Stomach (tissue), 9 donors: ENCODE data around the gene IL1R2. TPM values are rescaled to one million over a fixed set of nuclear protein-coding genes. Genes with fewer than 3 reads are reported as not detected.
A peak's percentile ranks its signal among the peaks of the same experiment; 100 is the strongest.

Experiments used
- DNase-seq, 2 donors: peaks; one replicate each; pipeline versions ENCODE4 v3.0.0 to v3.0.0-alpha.2; 2013 to 2019
- H3K27ac ChIP-seq, 5 donors: fragments of 200-600 bp in 4 of 5; sonication (generic) in 4 of 5; one replicate each; pipeline ENCODE4 v1.5.1; 2013 to 2019; ENCODE audit warnings: mild to moderate bottlenecking in 1 of 5, moderate library complexity in 1 of 5
- H3K27me3 ChIP-seq, 3 donors: fragments of 200-600 bp; sonication (generic); one replicate each; pipeline ENCODE4 v1.5.1; 2017 to 2019; ENCODE audit warnings: mixed run types in 1 of 3
- H3K36me3 ChIP-seq, 4 donors: fragments of 200-600 bp; sonication (generic); 1 replicate in 3 of 4; 2 replicates in 1 of 4; pipeline ENCODE4 v1.5.1; 2016 to 2019
- H3K4me1 ChIP-seq, 4 donors: fragments of 200-600 bp; sonication (generic); one replicate each; pipeline ENCODE4 v1.5.1; 2016 to 2019
- H3K4me3 ChIP-seq, 4 donors: fragments of 200-600 bp; sonication (generic) in 3 of 4; one replicate each; pipeline ENCODE4 v1.5.1; 2016 to 2019; ENCODE audit warnings: mild to moderate bottlenecking in 1 of 4
- H3K9me3 ChIP-seq, 4 donors: fragments of 200-600 bp; sonication (generic); one replicate each; pipeline ENCODE4 v1.5.1; 2016 to 2019
- CTCF ChIP-seq, 7 experiments: fragments of 450-650 bp in 4 of 7; fragments of 200-600 bp in 3 of 7; sonication (generic) in 3 of 7; IDR thresholded peaks; one replicate each; pipeline ENCODE4 v1.5.1; 2016 to 2019; ENCODE audit warnings: antibody characterized with exemption in 7 of 7, control low read depth in 2 of 7, mild to moderate bottlenecking in 1 of 7
- EP300 ChIP-seq: sonication (generic); formaldehyde crosslinking; IDR thresholded peaks from one replicate; pipeline ENCODE4 v1.6.1; 2017; ENCODE audit warnings: antibody characterized with exemption
- POLR2A ChIP-seq, 4 donors: fragments of 450-650 bp; IDR thresholded peaks; one replicate each; pipeline ENCODE4 v1.6.1; 2016; ENCODE audit warnings: antibody characterized with exemption in 4 of 4, control low read depth in 2 of 4, mild to moderate bottlenecking in 1 of 4, moderate library complexity in 1 of 4
- POLR2AphosphoS5 ChIP-seq, 3 donors: sonication (generic); formaldehyde crosslinking; IDR thresholded peaks; one replicate each; pipeline ENCODE4 v1.6.1; 2016; ENCODE audit warnings: antibody characterized with exemption in 3 of 3
- WGBS, 5 donors: extraction: QIAGEN DNeasy Blood & Tissue Kit in 3 of 5; methylation state at CpG; one replicate each; pipeline versions ENCODE4 v1.1.5 to v1.1.7; 2013 to 2018; 5-methylcytosine and 5-hydroxymethylcytosine counted together
- intact Hi-C: fragments of 100-400 bp; cut with DNase I; formaldehyde crosslinking; loops from one replicate; pipeline ENCODE4 v1.15.1; 2023; ENCODE audit warnings: low total_unique reads
- polyA plus RNA-seq, 3 donors: library from polyadenylated mRNA; stranded (reverse); fragments of 200-250 nt; gene quantifications; one replicate each; pipeline ENCODE4 v1.2.3, GENCODE V29; 2013
- total RNA-seq, 5 donors: library from RNA; depleted of rRNA; stranded (reverse); fragments of >200 nt; gene quantifications; one replicate each; pipeline versions ENCODE4 v1.1.0 to v1.2.3, GENCODE V29; 2014 to 2016
- donor health status: healthy with polysubstance abuse.
- donor health status: Bipolar disorder and iron deficiency.
- donor health status: healthy.

Gene IL1R2
- total and polyA plus RNA-seq, 8 donors, result 2.3 to 111 (median 24.8) TPM

DNA sequence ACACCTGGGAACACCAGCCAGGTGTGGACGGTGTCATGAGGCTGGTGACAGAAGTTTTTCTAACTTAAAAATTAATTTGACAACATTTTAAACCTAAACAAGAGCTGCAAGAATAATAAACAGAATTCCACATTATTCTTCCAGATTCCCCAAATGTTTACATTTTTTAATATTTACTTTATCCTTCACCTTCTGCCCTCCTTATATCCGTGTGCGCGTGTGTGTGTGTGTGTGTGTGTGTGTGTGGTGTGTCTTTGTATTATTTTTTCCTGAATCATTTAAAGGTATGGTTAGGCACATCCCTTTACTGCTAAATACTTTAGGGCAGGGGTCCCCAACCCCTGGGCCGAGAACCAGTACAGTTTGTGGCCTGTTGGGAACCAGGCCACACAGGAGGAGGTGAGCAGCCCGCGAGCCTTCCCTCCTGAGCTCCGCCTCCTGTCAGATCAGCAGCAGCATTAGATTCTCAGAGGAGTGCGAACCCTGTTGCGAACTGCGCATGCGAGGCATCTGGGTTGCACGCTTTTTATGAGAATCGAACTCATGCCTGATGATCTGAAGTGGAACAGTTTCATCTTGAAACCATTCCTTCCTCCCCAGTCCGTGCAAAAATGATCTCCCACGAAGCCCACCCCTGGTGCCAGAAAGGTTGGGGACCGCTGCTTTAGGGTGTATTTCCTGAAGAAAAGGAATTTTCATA, 16.4 kb upstream of the IL1R2 start:
- intact Hi-C loops, result no loop called here
- Histone ChIP-seq H3K36me3 (no peaks in the 10 kb centered on the region), H3K4me1 (peaks cover 7 to 34% (median 22%) of the 10 kb centered on the region in 4 donors), H3K9me3 (peaks cover 0 to 7% (median 0%) of the 10 kb centered on the region in 4 donors), H3K27me3 (no peaks in the 10 kb centered on the region), H3K27ac (no peak overlapping the region), H3K4me3 (no peak overlapping the region)
- 74 to 80% (median 77%) methylated on average over 15 to 17 of the region's 17 CpGs for WGBS, 5 donors
- no peak for DNase-seq
- TF ChIP-seq CTCF (IDR thresholded peaks at IDR 0.05), result no peak
- no peak for TF ChIP-seq POLR2A (IDR thresholded peaks at IDR 0.05)
- TF ChIP-seq EP300, result no peak
- TF ChIP-seq POLR2AphosphoS5 (IDR thresholded peaks at IDR 0.05), result no peak

DNA sequence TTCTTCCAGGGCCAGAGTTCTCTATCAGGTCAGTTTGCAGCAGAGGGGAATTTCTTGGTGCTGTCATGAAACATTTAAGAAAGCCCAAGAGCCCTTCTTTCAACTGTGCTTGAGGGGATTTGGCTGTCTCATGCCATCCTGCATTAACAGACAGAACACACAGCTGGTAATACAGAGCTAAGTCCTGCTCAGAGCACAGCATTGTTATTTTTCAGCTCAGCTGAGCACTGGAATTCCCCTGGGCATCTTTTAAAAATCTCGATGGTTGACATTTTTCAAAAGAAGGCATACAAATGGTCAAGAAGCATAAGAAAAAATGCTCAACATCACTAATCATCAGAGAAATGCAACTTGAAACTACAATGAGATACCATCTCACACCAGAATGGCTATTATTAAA, 14.9 kb upstream of the IL1R2 start:
- TF ChIP-seq EP300 (no peak), POLR2A (IDR thresholded peaks at IDR 0.05) (no peak), POLR2AphosphoS5 (IDR thresholded peaks at IDR 0.05) (no peak)
- intact Hi-C loops, result no loop called here
- Histone ChIP-seq H3K4me3 (no peak overlapping the region), H3K27me3 (no peaks in the 10 kb centered on the region), H3K27ac (no peak overlapping the region), H3K9me3 (no peaks in the 10 kb centered on the region), H3K4me1 (peaks cover 7 to 35% (median 22%) of the 10 kb centered on the region in 4 donors), H3K36me3 (no peaks in the 10 kb centered on the region)
- WGBS, 5 donors, result 46 to 61% (median 59%) methylated on average over 1 of the region's 1 CpG
- DNase-seq, result no peak

DNA sequence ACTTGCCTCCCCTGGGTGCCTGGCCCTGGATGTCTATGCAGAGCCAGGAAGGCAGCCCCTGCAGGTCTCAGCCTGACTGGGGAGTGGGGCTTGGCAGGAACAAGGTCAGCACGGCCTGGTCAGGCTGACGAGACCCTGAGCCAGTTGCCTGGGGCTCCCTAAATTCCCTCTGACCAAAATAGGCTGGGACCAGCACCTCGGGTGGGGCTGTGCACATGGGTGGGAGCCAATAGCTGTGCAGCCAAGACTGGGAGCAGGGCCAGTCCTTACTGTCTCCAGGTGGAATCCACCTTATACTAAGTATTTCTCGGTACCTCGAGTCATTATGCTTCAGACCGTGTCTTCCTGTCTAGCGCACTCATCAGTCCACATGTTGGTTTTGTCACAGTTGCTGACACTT, 11.4 kb upstream of the IL1R2 start:
- 82 to 89% (median 85%) methylated on average over 7 of the region's 7 CpGs for WGBS, 5 donors
- H3K27me3 ChIP-seq, result no peaks in the 10 kb centered on the region
- no peaks in the 10 kb centered on the region for H3K9me3 ChIP-seq
- peaks cover under 1 to 25% (median 10%) of the 10 kb centered on the region in 4 donors for H3K4me1 ChIP-seq
- no peak for DNase-seq
- no peak overlapping the region for H3K4me3 ChIP-seq
- H3K27ac ChIP-seq, result no peak overlapping the region
- TF ChIP-seq EP300 (no peak), POLR2AphosphoS5 (IDR thresholded peaks at IDR 0.05) (no peak), POLR2A (IDR thresholded peaks at IDR 0.05) (no peak), CTCF (IDR thresholded peaks at IDR 0.05) (no peak)
- H3K36me3 ChIP-seq, result no peaks in the 10 kb centered on the region
- intact Hi-C loops, result no loop called here

DNA sequence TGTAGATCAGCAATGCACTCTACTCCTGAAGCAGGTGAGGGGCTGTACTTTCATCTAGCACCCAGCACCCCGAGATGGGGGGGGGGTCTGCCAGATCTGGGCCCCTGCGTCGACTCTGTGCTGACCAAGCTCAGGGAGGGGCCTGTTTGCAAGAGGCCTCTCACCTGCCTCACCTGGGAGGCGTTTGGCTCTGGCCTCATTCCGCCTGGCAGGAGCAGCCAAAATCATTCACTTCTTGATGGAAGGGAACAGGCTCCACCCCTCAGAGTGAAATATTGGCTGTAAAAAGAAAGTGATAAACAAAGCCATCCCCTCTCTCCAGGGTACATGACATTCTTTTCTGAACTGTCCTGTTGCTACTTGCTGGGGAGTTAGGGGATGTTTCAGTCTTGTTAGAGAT, 10.7 kb upstream of the IL1R2 start:
- Histone ChIP-seq H3K4me3 (no peak overlapping the region), H3K4me1 (peaks cover 0 to 32% (median 13%) of the 10 kb centered on the region in 4 donors), H3K9me3 (no peaks in the 10 kb centered on the region), H3K27me3 (no peaks in the 10 kb centered on the region), H3K36me3 (no peaks in the 10 kb centered on the region), H3K27ac (no peak overlapping the region)
- intact Hi-C loops, result no loop called here
- TF ChIP-seq CTCF (IDR thresholded peaks at IDR 0.05) (no peak), POLR2A (IDR thresholded peaks at IDR 0.05) (no peak), EP300 (no peak), POLR2AphosphoS5 (IDR thresholded peaks at IDR 0.05) (no peak)
- WGBS, 5 donors, result 13 to 55% (median 37%) methylated on average over 2 to 5 of the region's 5 CpGs
- DNase-seq, result no peak

GRCh38 chr2:101981504-101981903, 10.3 kb upstream of the IL1R2 start:
- WGBS, 5 donors, result 69 to 86% (median 83%) methylated on average over 4 of the region's 4 CpGs
- DNase-seq, result peak in 1 of 2 donors; percentile 36
- intact Hi-C loops, result no loop called here
- Histone ChIP-seq H3K4me3 (no peak overlapping the region), H3K27me3 (no peaks in the 10 kb centered on the region), H3K36me3 (no peaks in the 10 kb centered on the region), H3K9me3 (no peaks in the 10 kb centered on the region), H3K27ac (no peak overlapping the region), H3K4me1 (peaks cover 0 to 36% (median 13%) of the 10 kb centered on the region in 4 donors)
- no peak for TF ChIP-seq POLR2AphosphoS5 (IDR thresholded peaks at IDR 0.05)
- TF ChIP-seq POLR2A (IDR thresholded peaks at IDR 0.05), result no peak
- TF ChIP-seq CTCF (IDR thresholded peaks at IDR 0.05), result no peak
- no peak for TF ChIP-seq EP300
